Loucy (cell line): ENCODE data around the gene C1orf167.

Experiments used
- H2AFZ ChIP-seq: fragments of 200-600 bp; sonication (generic); 2 replicates; pipeline ENCODE4 v1.6.0; 2016; ENCODE audit warnings: antibody characterized with exemption, mild to moderate bottlenecking, low read length, moderate library complexity
- H3F3A ChIP-seq: fragments of 200-600 bp; 2 replicates; pipeline ENCODE4 v1.6.0; 2016; ENCODE audit warnings: antibody characterized with exemption, low read depth, mild to moderate bottlenecking
- H3K27me3 ChIP-seq: fragments of 200-600 bp; sonication (generic); 2 replicates; pipeline ENCODE4 v1.6.1; 2014; ENCODE audit warnings: low read length, mild to moderate bottlenecking; ENCODE audit not compliant: insufficient read depth, poor library complexity, severe bottlenecking
- H3K36me3 ChIP-seq: fragments of 200-600 bp; sonication (generic); 2 replicates; pipeline ENCODE4 v1.6.1; 2016; ENCODE audit warnings: low read length; ENCODE audit not compliant: insufficient read depth
- H3K4me1 ChIP-seq: fragments of 200-600 bp; sonication (generic); 2 replicates; pipeline ENCODE4 v1.5.1; 2014; ENCODE audit warnings: low read length, mild to moderate bottlenecking; ENCODE audit not compliant: insufficient read depth, poor library complexity, severe bottlenecking
- H3K4me2 ChIP-seq: fragments of 200-600 bp; sonication (generic); 2 replicates; pipeline ENCODE4 v1.6.0; 2014; ENCODE audit warnings: antibody characterized with exemption, low read length, low read depth, mild to moderate bottlenecking; ENCODE audit not compliant: poor library complexity, severe bottlenecking
- H3K4me3 ChIP-seq: fragments of 200-600 bp; sonication (generic); 2 replicates; pipeline ENCODE4 v1.5.1; 2014; ENCODE audit warnings: low read length, mild to moderate bottlenecking, mixed read lengths; ENCODE audit not compliant: poor library complexity, severe bottlenecking
- H3K79me2 ChIP-seq: fragments of 200-600 bp; sonication (generic); 2 replicates; pipeline ENCODE4 v1.6.1; 2014; ENCODE audit warnings: low read length; ENCODE audit not compliant: insufficient read depth
- H3K9ac ChIP-seq: fragments of 200-600 bp; sonication (generic); 2 replicates; pipeline ENCODE4 v1.6.0; 2014; ENCODE audit warnings: mild to moderate bottlenecking, low read depth, low read length, moderate library complexity; ENCODE audit not compliant: poor library complexity, severe bottlenecking
- H3K9me2 ChIP-seq: fragments of 200-600 bp; sonication (generic); replicated peaks from 2 replicates; pipeline ENCODE4 v1.6.1; 2016; ENCODE audit warnings: low read depth, low read length, mixed read lengths
- H3K9me3 ChIP-seq: fragments of 200-600 bp; sonication (generic); 2 replicates; pipeline ENCODE4 v1.6.1; 2014; ENCODE audit warnings: mild to moderate bottlenecking, antibody characterized with exemption, low read length, low read depth; ENCODE audit not compliant: insufficient read depth
- H4K20me1 ChIP-seq: fragments of 200-600 bp; sonication (generic); 2 replicates; pipeline ENCODE4 v1.6.0; 2014; ENCODE audit warnings: antibody characterized with exemption, low read length, mild to moderate bottlenecking; ENCODE audit not compliant: insufficient read depth, poor library complexity, severe bottlenecking
- CTCF ChIP-seq: fragments of 200-600 bp; sonication (generic); conservative IDR thresholded peaks from 2 replicates; pipeline ENCODE4 v1.5.1; 2014; ENCODE audit warnings: mild to moderate bottlenecking, antibody characterized with exemption, low read length
- EZH2phosphoT487 ChIP-seq: fragments of 200-600 bp; IDR thresholded peaks from 2 replicates; pipeline ENCODE4 v1.6.1; 2018; ENCODE audit warnings: antibody characterized with exemption, mild to moderate bottlenecking, moderate library complexity, borderline replicate concordance

C1orf167 gene

GRCh38 chr1:11765661-11766428 lies 3.9 kb downstream of the C1orf167 start:
- H4K20me1 ChIP-seq = no peaks in the 10 kb centered on the region
- no peaks in the 10 kb centered on the region for H3K9me3 ChIP-seq
- H3F3A ChIP-seq = no peaks in the 10 kb centered on the region
- H3K9ac ChIP-seq = no peak overlapping the region
- no peak overlapping the region for H3K4me2 ChIP-seq
- H3K9me2 ChIP-seq = no peaks in the 10 kb centered on the region
- no peak overlapping the region for H2AFZ ChIP-seq
- no peak overlapping the region for H3K4me3 ChIP-seq
- TF ChIP-seq EZH2phosphoT487 = no peak
- TF ChIP-seq CTCF = no peak
- H3K79me2 ChIP-seq = no peaks in the 10 kb centered on the region
- H3K4me1 ChIP-seq = no peaks in the 10 kb centered on the region
- no peaks in the 10 kb centered on the region for H3K36me3 ChIP-seq
- no peaks in the 10 kb centered on the region for H3K27me3 ChIP-seq

GRCh38 chr1:11766429-11766776 lies 4.4 kb downstream of the C1orf167 start:
- Histone ChIP-seq H3F3A (no peaks in the 10 kb centered on the region), H3K79me2 (no peaks in the 10 kb centered on the region), H3K4me3 (no peak overlapping the region), H3K9ac (no peak overlapping the region), H3K36me3 (no peaks in the 10 kb centered on the region), H2AFZ (no peak overlapping the region), H3K4me2 (no peak overlapping the region), H3K9me3 (no peaks in the 10 kb centered on the region), H4K20me1 (no peaks in the 10 kb centered on the region), H3K27me3 (no peaks in the 10 kb centered on the region), H3K4me1 (no peaks in the 10 kb centered on the region), H3K9me2 (no peaks in the 10 kb centered on the region)
- TF ChIP-seq CTCF = no peak
- no peak for TF ChIP-seq EZH2phosphoT487

- no peaks in the 10 kb centered on the region for H3K27me3 ChIP-seq
- no peak overlapping the region for H3K4me3 ChIP-seq
- H4K20me1 ChIP-seq = no peaks in the 10 kb centered on the region
- H3K36me3 ChIP-seq = no peaks in the 10 kb centered on the region
- H3K9me2 ChIP-seq = no peaks in the 10 kb centered on the region
- no peak for TF ChIP-seq EZH2phosphoT487
- TF ChIP-seq CTCF = no peak
- H3F3A ChIP-seq = no peaks in the 10 kb centered on the region
- H3K4me2 ChIP-seq = no peak overlapping the region
- no peak overlapping the region for H3K9ac ChIP-seq
- H3K4me1 ChIP-seq = no peaks in the 10 kb centered on the region
- H3K79me2 ChIP-seq = no peaks in the 10 kb centered on the region
- H3K9me3 ChIP-seq = no peaks in the 10 kb centered on the region
- H2AFZ ChIP-seq = no peak overlapping the region
Measured at GRCh38 chr1:11767922-11768704, 6.1 kb downstream of the C1orf167 start.
